HG02884 (cell line): Measurements from ENCODE around the gene HEBP2.

ENCODE experiments used
- ATAC-seq: cut with Tn5 transposase; IDR thresholded peaks from one replicate; pipeline ENCODE4 v1.9.1; 2021; ENCODE audit warnings: mild to moderate bottlenecking, moderate library complexity; ENCODE audit not compliant: unreplicated experiment

Gene HEBP2

GRCh38 chr6:138451043-138451442 is 47.0 kb downstream of the HEBP2 start:
- ATAC-seq: no peak

- peak; percentile 64 for ATAC-seq
Observed at GRCh38 chr6:138454981-138455706, 51.1 kb downstream of the HEBP2 start.

- ATAC-seq: peak; percentile 74
Observed at GRCh38 chr6:138455746-138456400, 51.9 kb downstream of the HEBP2 start.

GRCh38 chr6:138456401-138456790 is 52.4 kb downstream of the HEBP2 start:
- no peak for ATAC-seq

- no peak for ATAC-seq
Observed at GRCh38 chr6:138461647-138462046, 57.6 kb downstream of the HEBP2 start.

GRCh38 chr6:138464085-138464484 is 60.1 kb downstream of the HEBP2 start:
- no peak for ATAC-seq

- ATAC-seq: no peak
Observed at GRCh38 chr6:138465007-138465645, 61.1 kb downstream of the HEBP2 start.

GRCh38 chr6:138467901-138468300 is 63.9 kb downstream of the HEBP2 start:
- ATAC-seq: no peak

GRCh38 chr6:138468320-138469015 is 64.4 kb downstream of the HEBP2 start:
- no peak for ATAC-seq
